ENCODE results near the gene MEIOC. TPM values are rescaled to one million over a fixed set of nuclear protein-coding genes. Genes with fewer than 3 reads are reported as not detected.

MEIOC gene
- total and polyA plus RNA-seq, 9 of the 15 experiments (the other 6 are each of a cell fraction or from before 2014, with no cell fraction given) = 0.04 to 0.23 (median 0.06) TPM; not detected in 5

- TF ChIP-seq IRF1 (CRISPR knock-in tag; IDR thresholded peaks at IDR 0.05; ENCODE audit: borderline replicate concordance) (no peak), ZNF518B (CRISPR knock-in tag; IDR thresholded peaks at IDR 0.05) (no peak), ZC3H11A (IDR thresholded peaks at IDR 0.05; ENCODE audit: low read depth, low read length) (no peak), USF1 (CRISPR knock-in tag; IDR thresholded peaks at IDR 0.05) (no peak), ZNF165 (CRISPR knock-in tag; IDR thresholded peaks at IDR 0.05; ENCODE audit: borderline replicate concordance) (no peak), HMG20A (CRISPR knock-in tag; conservative IDR thresholded peaks at IDR 0.05) (no peak), MITF (IDR thresholded peaks at IDR 0.05) (no peak), SP2 (IDR thresholded peaks at IDR 0.05; ENCODE audit: extremely low read depth, low read depth, low read length, poor library complexity, severe bottlenecking) (no peak), MLLT1 (IDR thresholded peaks at IDR 0.05) (no peak), NRF1 (conservative IDR thresholded peaks at IDR 0.05 in 1 of 2, IDR thresholded peaks at IDR 0.05 in 1 of 2) (no peak), HMG20B (CRISPR knock-in tag; IDR thresholded peaks at IDR 0.05) (no peak)
- ChIA-PET CTCF (ENCODE audit: low intra/inter-chr PET ratio) (no interaction called here), POLR2A (no interaction called here)
- H3K27ac ChIP-seq (ENCODE audit: extremely low read depth, low read depth, low read length) = no peak overlapping the region
- peaks cover 14 to 20% of the 10 kb centered on the region in 2 experiments for H3K27me3 ChIP-seq (ENCODE audit: control insufficient read depth in 2 of 2, insufficient read depth in 2 of 2, low read length in 2 of 2)
- no peaks in the 10 kb centered on the region for H4K20me1 ChIP-seq (replicated peaks; ENCODE audit: control insufficient read depth, insufficient read depth, low read length)
- no peak overlapping the region for H3K4me2 ChIP-seq (ENCODE audit: insufficient read depth, low read length)
- ATAC-seq (no peak), DNase-seq (ENCODE audit: extremely low read depth in 1 of 4, low spot score in 3 of 4) (no peak), FAIRE-seq (no peak)
- H3K4me3 ChIP-seq = no peak overlapping the region
- intact Hi-C loops (cut with micrococcal nuclease) (no loop called here), in situ Hi-C loops (cut with MboI) (no loop called here)
- no peak overlapping the region for H3K9ac ChIP-seq (ENCODE audit: insufficient read depth in 1 of 2, low read depth in 2 of 2, low read length in 2 of 2)
- no peaks in the 10 kb centered on the region for H3K36me3 ChIP-seq (ENCODE audit: control insufficient read depth, insufficient read depth, low read length)
- H3K79me2 ChIP-seq (ENCODE audit: control insufficient read depth, insufficient read depth, low read length) = no peaks in the 10 kb centered on the region
- H3K4me1 ChIP-seq (replicated peaks in 1 of 2; ENCODE audit: control insufficient read depth in 2 of 2, insufficient read depth in 2 of 2, low read length in 2 of 2) = peaks cover 0 to 3% of the 10 kb centered on the region in 2 experiments; a peak in 2 of 5 replicates
- BruUV-seq (replicated peaks) = no TSS peak
- 4% methylated on average over 8 of the region's 12 CpGs for WGBS (ENCODE audit: insufficient coverage, low coverage, missing lambda C conversion rate)
- H3K9me1 ChIP-seq (ENCODE audit: control insufficient read depth, insufficient read depth, low read length) = no peaks in the 10 kb centered on the region
- H2AFZ ChIP-seq (ENCODE audit: low read depth, low read length) = no peak overlapping the region
- H3K9me3 ChIP-seq (replicated peaks; ENCODE audit: control insufficient read depth, insufficient read depth, low read depth, low read length) = no peaks in the 10 kb centered on the region
Observed at GRCh38 chr17:44645341-44645740, 10.9 kb upstream of the MEIOC start.

Measured in K562 (cell line).